Measurements from ENCODE around the gene DSN1.

The DSN1 gene

GRCh38 chr20:36777167-36777566, 3.6 kb upstream of the DSN1 start:
- no peak for DNase-seq (ENCODE audit: extremely low read depth, low read depth)
- no peak overlapping the region for H3K4me3 ChIP-seq (replicated peaks; ENCODE audit: low read depth, low read length)
- TF ChIP-seq CTCF (IDR thresholded peaks at IDR 0.05; ENCODE audit: low read depth, low read length, missing control alignments) = no peak

- DNase-seq (ENCODE audit: extremely low read depth, low read depth) = no peak
- no peak for TF ChIP-seq CTCF (IDR thresholded peaks at IDR 0.05; ENCODE audit: low read depth, low read length, missing control alignments)
- H3K4me3 ChIP-seq (replicated peaks; ENCODE audit: low read depth, low read length) = no peak overlapping the region
These were observed 2.3 kb upstream of the DSN1 start for GRCh38 chr20:36775826-36776225.

GRCh38 chr20:36775196-36775595, 1.6 kb upstream of the DSN1 start:
- H3K4me3 ChIP-seq (replicated peaks; ENCODE audit: low read depth, low read length) = no peak overlapping the region
- TF ChIP-seq CTCF (IDR thresholded peaks at IDR 0.05; ENCODE audit: low read depth, low read length, missing control alignments) = no peak
- no peak for DNase-seq (ENCODE audit: extremely low read depth, low read depth)

- H3K4me3 ChIP-seq (replicated peaks; ENCODE audit: low read depth, low read length) = peak overlapping the region; percentile 92
- TF ChIP-seq CTCF (IDR thresholded peaks at IDR 0.05; ENCODE audit: low read depth, low read length, missing control alignments) = no peak
- DNase-seq (ENCODE audit: extremely low read depth, low read depth) = no peak
These were observed 411 bp downstream of the DSN1 start for GRCh38 chr20:36773107-36773596.

GRCh38 chr20:36770680-36771079, 2.9 kb downstream of the DSN1 start:
- DNase-seq (ENCODE audit: extremely low read depth, low read depth) = no peak
- H3K4me3 ChIP-seq (replicated peaks; ENCODE audit: low read depth, low read length) = no peak overlapping the region
- no peak for TF ChIP-seq CTCF (IDR thresholded peaks at IDR 0.05; ENCODE audit: low read depth, low read length, missing control alignments)

- no peak overlapping the region for H3K4me3 ChIP-seq (replicated peaks; ENCODE audit: low read depth, low read length)
- peak; percentile 26 for DNase-seq (ENCODE audit: extremely low read depth, low read depth)
- TF ChIP-seq CTCF (IDR thresholded peaks at IDR 0.05; ENCODE audit: low read depth, low read length, missing control alignments) = no peak
These were observed 4.7 kb downstream of the DSN1 start for GRCh38 chr20:36768768-36769430.

GRCh38 chr20:36761125-36761524, 12.4 kb downstream of the DSN1 start:
- no peak for DNase-seq (ENCODE audit: extremely low read depth, low read depth)
- no peak overlapping the region for H3K4me3 ChIP-seq (replicated peaks; ENCODE audit: low read depth, low read length)
- no peak for TF ChIP-seq CTCF (IDR thresholded peaks at IDR 0.05; ENCODE audit: low read depth, low read length, missing control alignments)

Data from HFF-Myc (cell line).